Hepatocyte (in vitro differentiated cells): Measurements from ENCODE around the gene CH25H. TPM values are rescaled to one million over a fixed set of nuclear protein-coding genes. Genes with fewer than 3 reads are reported as not detected.
A peak's percentile ranks its signal among the peaks of the same experiment; 100 is the strongest.

ENCODE experiments used
- DNase-seq: peaks from one replicate; pipeline ENCODE4 v3.0.0-alpha.2; 2016; ENCODE audit warnings: low spot score
- H2AFZ ChIP-seq: fragments of 200-600 bp; sonication (generic); 2 replicates; pipeline ENCODE4 v1.6.0; 2016; ENCODE audit warnings: antibody characterized with exemption, mild to moderate bottlenecking
- H3K27ac ChIP-seq: fragments of 200-600 bp; sonication (generic); 2 replicates; pipeline ENCODE4 v1.5.1; 2016; ENCODE audit warnings: mild to moderate bottlenecking
- H3K27me3 ChIP-seq: fragments of 200-600 bp; sonication (generic); 2 replicates; pipeline ENCODE4 v1.6.1; 2016
- H3K36me3 ChIP-seq: fragments of 200-600 bp; sonication (generic); replicated peaks from 2 replicates; pipeline ENCODE4 v1.5.1; 2016; ENCODE audit warnings: low read depth; ENCODE audit not compliant: insufficient read depth
- H3K4me1 ChIP-seq: fragments of 200-600 bp; sonication (generic); 2 replicates; pipeline ENCODE4 v1.5.1; 2016; ENCODE audit warnings: mild to moderate bottlenecking, moderate library complexity; ENCODE audit not compliant: insufficient read depth
- H3K4me2 ChIP-seq: fragments of 200-600 bp; sonication (generic); 2 replicates; pipeline ENCODE4 v1.6.0; 2016
- H3K4me3 ChIP-seq: fragments of 200-600 bp; sonication (generic); 2 replicates; pipeline ENCODE4 v1.5.1; 2016; ENCODE audit warnings: mild to moderate bottlenecking
- H3K79me2 ChIP-seq: fragments of 200-600 bp; sonication (generic); 2 replicates; pipeline ENCODE4 v1.6.0; 2017; ENCODE audit warnings: mild to moderate bottlenecking
- H3K9me2 ChIP-seq: fragments of 200-600 bp; sonication (generic); replicated peaks from 2 replicates; pipeline ENCODE4 v1.6.0; 2017; ENCODE audit warnings: mild to moderate bottlenecking; ENCODE audit not compliant: insufficient read depth
- H3K9me3 ChIP-seq: fragments of 200-600 bp; sonication (generic); 2 replicates; pipeline ENCODE4 v1.5.1; 2016; ENCODE audit warnings: low read depth, mild to moderate bottlenecking
- H4K20me1 ChIP-seq: fragments of 200-600 bp; sonication (generic); 2 replicates; pipeline ENCODE4 v1.6.0; 2016; ENCODE audit warnings: mild to moderate bottlenecking; ENCODE audit not compliant: insufficient read depth, poor library complexity, severe bottlenecking
- EZH2 ChIP-seq: fragments of 200-600 bp; sonication (generic); IDR thresholded peaks from 2 replicates; pipeline ENCODE4 v1.6.1; 2016; ENCODE audit warnings: antibody characterized with exemption, mild to moderate bottlenecking, borderline replicate concordance
- EZH2phosphoT487 ChIP-seq: fragments of 200-600 bp; sonication (generic); IDR thresholded peaks from one replicate; pipeline ENCODE4 v1.6.1; 2018; ENCODE audit warnings: antibody characterized with exemption, mild to moderate bottlenecking, low read depth, moderate library complexity; ENCODE audit not compliant: unreplicated experiment, severe bottlenecking
- WGBS: methylation state at CpG from one replicate; pipeline ENCODE4 v1.1.6; 2016; ENCODE audit warnings: low lambda C conversion rate; ENCODE audit errors: missing lambda C conversion rate; 5-methylcytosine and 5-hydroxymethylcytosine counted together
- polyA plus RNA-seq: library from polyadenylated mRNA; unstranded; fragments of >200 nt; fragmentation: Nextera tagmentation; extraction: Ambion mirVana; gene quantifications from 2 replicates; pipeline ENCODE4 v1.2.1, GENCODE V29; 2016
- total RNA-seq: library from RNA; depleted of rRNA; stranded (reverse); fragments of >200 nt; gene quantifications from 2 replicates; pipeline ENCODE4 v1.2.3, GENCODE V29; 2014
- TF ChIP-seq, protein P1 (sequence below): fragments of 200-600 bp; sonication (generic); IDR thresholded peaks from 2 replicates; pipeline ENCODE4 v1.5.1; 2016; ENCODE audit warnings: antibody characterized with exemption, mild to moderate bottlenecking; ENCODE audit not compliant: poor library complexity

Gene CH25H
- total and polyA plus RNA-seq, 2 experiments from 2014 or later = 3.8 to 8.8 TPM

- no peaks in the 10 kb centered on the region for H4K20me1 ChIP-seq
- no peak for DNase-seq
- no peaks in the 10 kb centered on the region for H3K4me1 ChIP-seq
- no peak overlapping the region for H3K4me2 ChIP-seq
- no peaks in the 10 kb centered on the region for H3K79me2 ChIP-seq
- no peak overlapping the region for H3K27ac ChIP-seq
- 92% methylated on average over 4 of the region's 4 CpGs for WGBS
- H2AFZ ChIP-seq = no peak overlapping the region
- no peaks in the 10 kb centered on the region for H3K9me2 ChIP-seq
- no peaks in the 10 kb centered on the region for H3K36me3 ChIP-seq
- no peaks in the 10 kb centered on the region for H3K9me3 ChIP-seq
- TF ChIP-seq, protein P1, sequence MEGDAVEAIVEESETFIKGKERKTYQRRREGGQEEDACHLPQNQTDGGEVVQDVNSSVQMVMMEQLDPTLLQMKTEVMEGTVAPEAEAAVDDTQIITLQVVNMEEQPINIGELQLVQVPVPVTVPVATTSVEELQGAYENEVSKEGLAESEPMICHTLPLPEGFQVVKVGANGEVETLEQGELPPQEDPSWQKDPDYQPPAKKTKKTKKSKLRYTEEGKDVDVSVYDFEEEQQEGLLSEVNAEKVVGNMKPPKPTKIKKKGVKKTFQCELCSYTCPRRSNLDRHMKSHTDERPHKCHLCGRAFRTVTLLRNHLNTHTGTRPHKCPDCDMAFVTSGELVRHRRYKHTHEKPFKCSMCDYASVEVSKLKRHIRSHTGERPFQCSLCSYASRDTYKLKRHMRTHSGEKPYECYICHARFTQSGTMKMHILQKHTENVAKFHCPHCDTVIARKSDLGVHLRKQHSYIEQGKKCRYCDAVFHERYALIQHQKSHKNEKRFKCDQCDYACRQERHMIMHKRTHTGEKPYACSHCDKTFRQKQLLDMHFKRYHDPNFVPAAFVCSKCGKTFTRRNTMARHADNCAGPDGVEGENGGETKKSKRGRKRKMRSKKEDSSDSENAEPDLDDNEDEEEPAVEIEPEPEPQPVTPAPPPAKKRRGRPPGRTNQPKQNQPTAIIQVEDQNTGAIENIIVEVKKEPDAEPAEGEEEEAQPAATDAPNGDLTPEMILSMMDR = no peak
- no peak for TF ChIP-seq EZH2
- no peak for TF ChIP-seq EZH2phosphoT487
- H3K4me3 ChIP-seq = no peak overlapping the region
- no peaks in the 10 kb centered on the region for H3K27me3 ChIP-seq
These were observed 12.5 kb upstream of the CH25H start for GRCh38 chr10:89219513-89220218.

- H3K4me3 ChIP-seq = no peak overlapping the region
- no peaks in the 10 kb centered on the region for H3K9me2 ChIP-seq
- no peaks in the 10 kb centered on the region for H3K79me2 ChIP-seq
- H3K27ac ChIP-seq = no peak overlapping the region
- DNase-seq = peak; percentile 74
- H2AFZ ChIP-seq = no peak overlapping the region
- H3K4me2 ChIP-seq = peak overlapping the region; percentile 23
- TF ChIP-seq, protein P1 = peak; percentile 82
- TF ChIP-seq EZH2phosphoT487 = no peak
- no peaks in the 10 kb centered on the region for H3K36me3 ChIP-seq
- WGBS = 21% methylated on average over 6 of the region's 6 CpGs
- no peaks in the 10 kb centered on the region for H3K4me1 ChIP-seq
- H3K9me3 ChIP-seq = no peaks in the 10 kb centered on the region
- H4K20me1 ChIP-seq = no peaks in the 10 kb centered on the region
- no peaks in the 10 kb centered on the region for H3K27me3 ChIP-seq
These were observed 10.2 kb upstream of the CH25H start for GRCh38 chr10:89217057-89217990.

DNA sequence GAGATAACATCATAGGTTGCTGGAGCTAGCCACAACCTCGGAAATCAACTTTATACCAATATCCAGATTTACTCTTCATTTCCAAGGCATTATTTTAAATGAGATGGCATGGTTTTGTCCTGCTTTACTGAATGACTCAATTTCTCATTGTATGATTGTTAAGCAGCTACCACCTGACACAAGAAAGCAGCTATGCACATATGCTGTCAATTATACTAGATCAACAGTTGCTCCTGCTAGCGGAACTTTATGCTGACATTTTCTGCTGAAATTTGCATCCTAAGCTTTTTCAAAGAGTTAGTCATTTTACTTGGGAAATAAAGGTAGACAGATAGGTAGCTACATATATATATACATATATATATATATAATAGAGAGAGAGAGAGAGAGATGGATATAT is 8.9 kb upstream of the CH25H start:
- Histone ChIP-seq H3K27me3 (peaks cover 7% of the 10 kb centered on the region), H4K20me1 (no peaks in the 10 kb centered on the region), H3K9me2 (no peaks in the 10 kb centered on the region), H3K4me1 (no peaks in the 10 kb centered on the region), H3K4me2 (no peak overlapping the region), H3K27ac (no peak overlapping the region), H3K79me2 (no peaks in the 10 kb centered on the region), H3K4me3 (no peak overlapping the region), H2AFZ (no peak overlapping the region), H3K9me3 (no peaks in the 10 kb centered on the region), H3K36me3 (no peaks in the 10 kb centered on the region)
- no peak for TF ChIP-seq EZH2
- TF ChIP-seq, protein P1 = no peak
- 87% methylated on average over 2 of the region's 2 CpGs for WGBS
- no peak for DNase-seq
